HCT116 (cell line): ENCODE data around the gene GMPPB. TPM values are rescaled to one million over a fixed set of nuclear protein-coding genes. Genes with fewer than 3 reads are reported as not detected.

Source experiments
- ATAC-seq: fragments of 200-7000 bp; cut with Tn5 transposase; 2 replicates; pipeline ENCODE4 v1.9.1; 2020; ENCODE audit warnings: mild to moderate bottlenecking, moderate library complexity
- BruUV-seq: library from RNA; stranded (reverse); fragments of 400-500 nt; replicated peaks from 2 replicates; lab custom pipeline; 2021; lab: Mats Ljungman, UMichigan
- CTCF ChIA-PET: fragments of 300-600 bp; sonication (Branson Sonifier 250); formaldehyde crosslinking; loops from one replicate; lab custom pipeline; 2021; ENCODE audit warnings: antibody characterized with exemption; lab: Charles Lee
- POLR2A ChIA-PET: fragments of 300-600, 350-600 bp; sonication (Branson Sonifier 250); formaldehyde crosslinking; loops from one replicate; lab custom pipeline; 2021; ENCODE audit warnings: antibody characterized with exemption; lab: Charles Lee
- RAD21 ChIA-PET, 2 experiments: fragments of 300-600 bp; sonication (Branson Sonifier 250); formaldehyde crosslinking; loops; one replicate each; lab custom pipeline; 2023; ENCODE audit warnings: low total read pairs in 2 of 2; ENCODE audit not compliant: uncharacterized antibody in 2 of 2, unreplicated experiment in 2 of 2, low non-redundant PET in 1 of 2; lab: Charles Lee
- DNase-seq: peaks from one replicate; pipeline ENCODE4 v3.0.0-alpha.2; 2010; ENCODE audit warnings: low read depth, low spot score
- H2AFZ ChIP-seq: fragments of 200-600 bp; shearing (Covaris generic), sonication (generic); 2 replicates; pipeline ENCODE4 v1.6.1; 2017; ENCODE audit warnings: low read depth, mixed run types, mixed read lengths, antibody characterized with exemption, low read length; ENCODE audit not compliant: poor library complexity, severe bottlenecking
- H3K27ac ChIP-seq: 2 replicates; pipeline ENCODE4 v1.5.1; 2012; ENCODE audit warnings: low read depth, low read length
- H3K27me3 ChIP-seq: fragments of 200-600 bp; sonication (generic); 2 replicates; pipeline ENCODE4 v1.6.1; 2016; ENCODE audit warnings: mixed run types, low read length, mixed read lengths; ENCODE audit not compliant: insufficient read depth
- H3K36me3 ChIP-seq, 2 experiments: fragments of 200-500 bp in 1 of 2; fragments of 200-600 bp in 1 of 2; sonication (Bioruptor generic) in 1 of 2; sonication (generic) in 1 of 2; 2 replicates each; pipeline versions ENCODE4 v1.5.1 to v1.6.1; 2014 to 2016; ENCODE audit warnings: low read length in 2 of 2, inconsistent platforms in 1 of 2, mixed read lengths in 1 of 2, mixed run types in 1 of 2; ENCODE audit not compliant: insufficient read depth in 2 of 2, control insufficient read depth in 1 of 2
- H3K4me1 ChIP-seq, 2 experiments: fragments of 200-600 bp in 1 of 2; sonication (generic) in 1 of 2; 2 replicates each; pipeline versions ENCODE4 v1.5.1 to v1.6.1; 2012 to 2017; ENCODE audit warnings: low read length in 2 of 2, inconsistent platforms in 1 of 2, mild to moderate bottlenecking in 1 of 2, mixed read lengths in 1 of 2, mixed run types in 1 of 2, moderate library complexity in 1 of 2; ENCODE audit not compliant: insufficient read depth in 2 of 2, control insufficient read depth in 1 of 2
- H3K4me2 ChIP-seq: fragments of 200-600 bp; sonication (generic); 2 replicates; pipeline ENCODE4 v1.6.1; 2017; ENCODE audit warnings: mixed run types, low read length, mixed read lengths
- H3K4me3 ChIP-seq, 2 experiments: fragments of 200-600 bp in 1 of 2; sonication (generic) in 1 of 2; replicated peaks in 1 of 2; 2 replicates each; pipeline ENCODE4 v1.5.1; 2011 to 2016; ENCODE audit warnings: low read length in 2 of 2, control low read depth in 1 of 2, low read depth in 1 of 2, mild to moderate bottlenecking in 1 of 2, mixed read lengths in 1 of 2, mixed run types in 1 of 2
- H3K79me2 ChIP-seq: fragments of 200-600 bp; sonication (generic); 2 replicates; pipeline ENCODE4 v1.6.1; 2017; ENCODE audit warnings: mild to moderate bottlenecking, mixed run types, low read length, moderate library complexity, mixed read lengths; ENCODE audit not compliant: insufficient read depth
- H3K9ac ChIP-seq: fragments of 200-600 bp; sonication (generic); 2 replicates; pipeline ENCODE4 v1.6.1; 2016; ENCODE audit warnings: low read length, mixed read lengths
- H3K9me2 ChIP-seq: fragments of 200-600 bp; sonication (generic), shearing (Covaris generic); 2 replicates; pipeline ENCODE4 v1.6.1; 2017; ENCODE audit warnings: mixed run types, mild to moderate bottlenecking, moderate library complexity; ENCODE audit not compliant: insufficient read depth
- H3K9me3 ChIP-seq, 2 experiments: fragments of 200-500 bp in 1 of 2; fragments of 200-600 bp in 1 of 2; sonication (Bioruptor generic) in 1 of 2; sonication (generic) in 1 of 2; 2 replicates each; pipeline ENCODE4 v1.6.1; 2014 to 2017; ENCODE audit warnings: low read length in 2 of 2, mixed read lengths in 2 of 2, inconsistent platforms in 1 of 2, low read depth in 1 of 2, mild to moderate bottlenecking in 1 of 2, mixed run types in 1 of 2, moderate library complexity in 1 of 2; ENCODE audit not compliant: control insufficient read depth in 1 of 2, insufficient read depth in 1 of 2
- H4K20me1 ChIP-seq: fragments of 200-600 bp; sonication (generic), shearing (Covaris generic); 2 replicates; pipeline ENCODE4 v1.6.1; 2017; ENCODE audit warnings: mixed run types, mild to moderate bottlenecking, moderate library complexity; ENCODE audit not compliant: insufficient read depth
- CEBPB ChIP-seq: IDR thresholded peaks from 2 replicates; pipeline ENCODE4 v1.6.1; 2012; ENCODE audit warnings: low read depth
- EGR1 ChIP-seq: IDR thresholded peaks from 2 replicates; pipeline ENCODE4 v1.6.1; 2012; ENCODE audit warnings: low read depth
- EZH2phosphoT487 ChIP-seq: fragments of 200-600 bp; IDR thresholded peaks from 2 replicates; pipeline ENCODE4 v1.6.1; 2018; ENCODE audit warnings: antibody characterized with exemption, borderline replicate concordance
- FOSL1 ChIP-seq: IDR thresholded peaks from 2 replicates; pipeline ENCODE4 v1.6.1; 2012; ENCODE audit warnings: low read depth
- JUND ChIP-seq: IDR thresholded peaks from 2 replicates; pipeline ENCODE4 v1.6.1; 2012
- POLR2A ChIP-seq: IDR thresholded peaks from 2 replicates; pipeline ENCODE4 v1.7.0; 2011; ENCODE audit warnings: borderline replicate concordance; ENCODE audit not compliant: insufficient read depth, insufficient read length; ENCODE audit errors: extremely low read depth
- POLR2AphosphoS5 ChIP-seq: IDR thresholded peaks from 2 replicates; pipeline ENCODE4 v1.6.1; 2011; ENCODE audit warnings: mild to moderate bottlenecking, low read depth, low read length, moderate library complexity
- RAD21 ChIP-seq: IDR thresholded peaks from 2 replicates; pipeline ENCODE4 v1.6.1; 2012; ENCODE audit warnings: low read depth, mild to moderate bottlenecking
- SRF ChIP-seq: IDR thresholded peaks from 2 replicates; pipeline ENCODE4 v1.6.1; 2012; ENCODE audit warnings: low read depth
- TCF7L2 ChIP-seq: IDR thresholded peaks from 2 replicates; pipeline ENCODE4 v1.7.0; 2011; ENCODE audit warnings: borderline replicate concordance, inconsistent platforms; ENCODE audit not compliant: insufficient read depth, insufficient read length; ENCODE audit errors: extremely low read depth
- ZFX ChIP-seq: fragments of 450-650 bp; IDR thresholded peaks from 2 replicates; pipeline ENCODE4 v1.6.1; 2017
- ZNF274 ChIP-seq: fragments of 200-500 bp; sonication (Bioruptor generic); IDR thresholded peaks from 2 replicates; pipeline ENCODE4 v1.6.1; 2014; ENCODE audit warnings: mild to moderate bottlenecking, low read depth, low read length, inconsistent platforms
- intact Hi-C: fragments of 100-400 bp; cut with micrococcal nuclease; formaldehyde crosslinking; loops from 2 replicates; pipeline ENCODE4 v1.10.0; 2022
- total RNA-seq: library from RNA; stranded (reverse); gene quantifications from one replicate; pipeline ENCODE4 v1.2.1, GENCODE V29; 2021; ENCODE audit not compliant: unreplicated experiment
- TF ChIP-seq, protein P1 (sequence below): IDR thresholded peaks from 2 replicates; pipeline ENCODE4 v1.6.1; 2011; ENCODE audit warnings: mild to moderate bottlenecking, low read length, moderate library complexity; ENCODE audit not compliant: insufficient replicate concordance; ENCODE audit errors: extremely low read depth
- TF ChIP-seq, protein P2 (sequence below): IDR thresholded peaks from 2 replicates; pipeline ENCODE4 v1.6.1; 2012

Gene GMPPB
- total RNA-seq, 1 experiment from 2014 or later = 24.1 TPM

- TF ChIP-seq, protein P1, sequence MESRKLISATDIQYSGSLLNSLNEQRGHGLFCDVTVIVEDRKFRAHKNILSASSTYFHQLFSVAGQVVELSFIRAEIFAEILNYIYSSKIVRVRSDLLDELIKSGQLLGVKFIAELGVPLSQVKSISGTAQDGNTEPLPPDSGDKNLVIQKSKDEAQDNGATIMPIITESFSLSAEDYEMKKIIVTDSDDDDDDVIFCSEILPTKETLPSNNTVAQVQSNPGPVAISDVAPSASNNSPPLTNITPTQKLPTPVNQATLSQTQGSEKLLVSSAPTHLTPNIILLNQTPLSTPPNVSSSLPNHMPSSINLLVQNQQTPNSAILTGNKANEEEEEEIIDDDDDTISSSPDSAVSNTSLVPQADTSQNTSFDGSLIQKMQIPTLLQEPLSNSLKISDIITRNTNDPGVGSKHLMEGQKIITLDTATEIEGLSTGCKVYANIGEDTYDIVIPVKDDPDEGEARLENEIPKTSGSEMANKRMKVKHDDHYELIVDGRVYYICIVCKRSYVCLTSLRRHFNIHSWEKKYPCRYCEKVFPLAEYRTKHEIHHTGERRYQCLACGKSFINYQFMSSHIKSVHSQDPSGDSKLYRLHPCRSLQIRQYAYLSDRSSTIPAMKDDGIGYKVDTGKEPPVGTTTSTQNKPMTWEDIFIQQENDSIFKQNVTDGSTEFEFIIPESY = no peak
- TF ChIP-seq RAD21 (no peak), EZH2phosphoT487 (no peak), SRF (no peak)
Observed at GRCh38 chr3:49681232-49681522, 42.6 kb downstream of the GMPPB start (continued).

DNA sequence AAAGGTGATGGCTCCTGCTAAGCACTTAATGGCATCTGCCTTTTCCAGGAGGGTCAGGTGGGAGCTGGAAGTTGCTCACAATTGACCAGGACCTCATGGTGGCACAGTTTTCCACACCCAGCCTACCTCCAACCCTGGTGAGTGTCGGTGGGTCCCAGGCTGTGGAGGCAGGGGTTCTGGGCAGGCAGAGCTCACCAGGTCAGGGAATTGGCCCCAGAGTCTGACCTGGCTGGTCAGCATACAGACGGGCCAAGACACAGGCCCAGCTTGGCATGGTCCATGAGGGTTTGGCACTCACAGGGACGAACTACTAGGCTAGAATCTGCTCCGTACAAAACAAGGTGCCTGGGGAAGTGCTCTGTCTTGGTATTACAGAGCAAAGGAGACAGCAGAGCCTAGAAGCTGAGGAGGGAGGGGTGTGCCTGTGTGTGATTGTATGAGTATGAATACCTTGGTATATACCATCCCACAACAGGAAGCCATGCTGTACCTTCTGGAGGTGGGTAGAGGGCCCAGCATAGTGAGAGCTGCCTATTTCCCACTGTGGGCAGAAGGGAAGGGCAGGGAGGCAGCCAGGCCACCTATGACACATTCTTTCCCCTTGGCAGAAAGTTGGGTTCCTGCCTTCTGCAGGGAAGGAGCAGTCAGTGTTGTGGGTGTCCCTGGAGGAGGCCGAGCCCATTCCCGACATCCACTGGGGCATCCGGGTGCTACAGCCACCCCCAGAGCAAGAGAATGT, 43.1 kb downstream of the GMPPB start:
- Histone ChIP-seq H3K79me2 (peaks cover 13% of the 10 kb centered on the region; the same call in 1 of the 2 replicates), H3K4me1 (peaks cover 0 to under 1% of the 10 kb centered on the region in 2 experiments; a peak in 1 of 4 replicates), H2AFZ (no peak overlapping the region), H3K9ac (no peak overlapping the region), H3K36me3 (peaks cover 31 to 70% of the 10 kb centered on the region in 2 experiments; a peak in 3 of 4 replicates), H4K20me1 (no peaks in the 10 kb centered on the region), H3K9me2 (no peaks in the 10 kb centered on the region), H3K4me3 (no peak overlapping the region), H3K27me3 (no peaks in the 10 kb centered on the region), H3K4me2 (no peak overlapping the region), H3K9me3 (no peaks in the 10 kb centered on the region), H3K27ac (no peak overlapping the region)
- BruUV-seq = no TSS peak
- ATAC-seq = no peak
- ChIA-PET RAD21 (no interaction called here), CTCF (interaction anchor here (1.4 kb wide), 1 partner anchor 141 kb away, joined by 5 read pairs; no protein-coding TSS in a partner anchor), POLR2A (no interaction called here)
- TF ChIP-seq EGR1 (no peak), POLR2A (no peak), CEBPB (no peak), FOSL1 (no peak), ZNF274 (no peak), TCF7L2 (no peak), POLR2AphosphoS5 (no peak), JUND (no peak), ZFX (no peak), RAD21 (no peak)
- TF ChIP-seq, protein P2, sequence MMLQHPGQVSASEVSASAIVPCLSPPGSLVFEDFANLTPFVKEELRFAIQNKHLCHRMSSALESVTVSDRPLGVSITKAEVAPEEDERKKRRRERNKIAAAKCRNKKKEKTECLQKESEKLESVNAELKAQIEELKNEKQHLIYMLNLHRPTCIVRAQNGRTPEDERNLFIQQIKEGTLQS = no peak
- TF ChIP-seq, protein P1 = no peak
- intact Hi-C loops = no loop called here
- DNase-seq = no peak
